MCF 10A (cell line): ENCODE results near the gene TRIM54. TPM values are rescaled to one million over a fixed set of nuclear protein-coding genes. Genes with fewer than 3 reads are reported as not detected.

Experiments used
- BruUV-seq: library from RNA; stranded (reverse); fragments of 400-500 nt; replicated peaks from 2 replicates; lab custom pipeline; 2021; lab: Mats Ljungman, UMichigan
- CTCF ChIA-PET: fragments of 300-600 bp; sonication (Branson Sonifier 250); formaldehyde crosslinking; extraction: SDS; loops from one replicate; lab custom pipeline; 2021; ENCODE audit warnings: antibody characterized with exemption, inconsistent platforms; lab: Yijun Ruan, JAX
- POLR2A ChIA-PET: fragments of 300-600, 350-650 bp; sonication (Branson Sonifier 250); formaldehyde crosslinking; extraction: SDS; loops from one replicate; lab custom pipeline; 2020; ENCODE audit warnings: antibody characterized with exemption, inconsistent platforms; lab: Yijun Ruan, JAX
- DNase-seq: peaks from one replicate; pipeline ENCODE4 v3.0.0-alpha.2; 2018; ENCODE audit not compliant: unreplicated experiment
- H3K27ac Mint-ChIP-seq: one replicate; pipeline ENCODE4 v1.8.0; 2022; ENCODE audit warnings: mild to moderate bottlenecking, low read depth, mixed read lengths; ENCODE audit not compliant: unreplicated experiment
- H3K27me3 Mint-ChIP-seq: one replicate; pipeline ENCODE4 v1.8.0; 2022; ENCODE audit warnings: mixed read lengths; ENCODE audit not compliant: insufficient read depth, unreplicated experiment
- H3K36me3 Mint-ChIP-seq: one replicate; pipeline ENCODE4 v1.8.0; 2022; ENCODE audit warnings: mild to moderate bottlenecking, moderate library complexity, mixed read lengths; ENCODE audit not compliant: insufficient read depth, unreplicated experiment
- H3K4me1 Mint-ChIP-seq: one replicate; pipeline ENCODE4 v1.8.0; 2022; ENCODE audit warnings: mixed read lengths; ENCODE audit not compliant: insufficient read depth, unreplicated experiment
- H3K4me3 Mint-ChIP-seq: one replicate; pipeline ENCODE4 v1.8.0; 2022; ENCODE audit warnings: mild to moderate bottlenecking, moderate library complexity, mixed read lengths; ENCODE audit not compliant: unreplicated experiment
- H3K9me3 Mint-ChIP-seq: one replicate; pipeline ENCODE4 v1.8.0; 2022; ENCODE audit warnings: mixed read lengths; ENCODE audit not compliant: unreplicated experiment
- CTCF ChIP-seq: fragments of 200-600 bp; IDR thresholded peaks from one replicate; pipeline ENCODE4 v1.8.0; 2022; ENCODE audit warnings: antibody characterized with exemption, mild to moderate bottlenecking; ENCODE audit not compliant: unreplicated experiment
- intact Hi-C: fragments of 100-400 bp; cut with micrococcal nuclease; formaldehyde crosslinking; loops from 2 replicates; pipeline ENCODE4 v1.14.1; 2022
- total RNA-seq: library from RNA; stranded (reverse); gene quantifications from 2 replicates; pipeline ENCODE4 v1.2.3, GENCODE V29; 2022

Gene TRIM54
- total RNA-seq, 1 experiment from 2014 or later, result not detected

GRCh38 chr2:27353762-27354596 lies 71.8 kb downstream of the TRIM54 start:
- peaks cover 28% of the 10 kb centered on the region for H3K36me3 Mint-ChIP-seq
- DNase-seq, result no peak
- ChIA-PET CTCF (interaction anchor here (0.6 to 2.0 kb wide), 5 partner anchors 16 to 336 kb away, joined by 3 to 7 read pairs (median 5); partner anchors contain the start of genes EIF2B4 and MPV17), POLR2A (interaction anchor here (0.6 to 3.7 kb wide), 5 partner anchors 11 to 31 kb away, joined by 3 to 31 read pairs (median 14); partner anchors contain the start of genes EIF2B4 and MPV17)
- H3K4me3 Mint-ChIP-seq, result peak overlapping the region; percentile 43
- no TSS peak for BruUV-seq
- H3K9me3 Mint-ChIP-seq, result no peaks in the 10 kb centered on the region
- H3K27ac Mint-ChIP-seq, result no peak overlapping the region
- intact Hi-C loops, result no loop called here
- TF ChIP-seq CTCF, result no peak
- H3K4me1 Mint-ChIP-seq, result peaks cover 32% of the 10 kb centered on the region
- H3K27me3 Mint-ChIP-seq, result no peaks in the 10 kb centered on the region

GRCh38 chr2:27354597-27354927 lies 72.3 kb downstream of the TRIM54 start:
- Mint-ChIP-seq H3K27me3 (no peaks in the 10 kb centered on the region), H3K4me3 (peak overlapping the region; percentile 43), H3K27ac (no peak overlapping the region), H3K36me3 (peaks cover 22% of the 10 kb centered on the region), H3K9me3 (no peaks in the 10 kb centered on the region), H3K4me1 (peaks cover 32% of the 10 kb centered on the region)
- ChIA-PET POLR2A (interaction anchor here (0.6 to 3.7 kb wide), 5 partner anchors 11 to 31 kb away, joined by 4 to 31 read pairs (median 19); partner anchors contain the start of genes EIF2B4 and MPV17), CTCF (interaction anchor here (1.3 kb wide), 1 partner anchor 34 kb away, joined by 5 read pairs; no protein-coding TSS in a partner anchor)
- intact Hi-C loops, result no loop called here
- BruUV-seq, result no TSS peak
- no peak for TF ChIP-seq CTCF
- no peak for DNase-seq

- intact Hi-C loops, result loop anchor here (1.0 kb wide), 1 partner anchor 35 kb away; no protein-coding TSS in a partner anchor
- ChIA-PET CTCF (interaction anchor here (1.0 to 1.8 kb wide), 3 partner anchors 9 to 15 kb away, joined by 4 to 21 read pairs (median 4); partner anchors contain the start of gene EIF2B4), POLR2A (interaction anchor here (0.6 to 3.2 kb wide), 13 partner anchors 8 to 325 kb away, joined by 3 to 148 read pairs (median 10); partner anchors contain the start of genes AGBL5, EIF2B4, MPV17 and NRBP1)
- Mint-ChIP-seq H3K9me3 (no peaks in the 10 kb centered on the region), H3K4me3 (peak overlapping the region; percentile 90), H3K27ac (peak overlapping the region; percentile 93), H3K36me3 (peaks cover 24% of the 10 kb centered on the region), H3K27me3 (no peaks in the 10 kb centered on the region), H3K4me1 (peaks cover 32% of the 10 kb centered on the region)
- TSS peak; percentile 54 for BruUV-seq
- DNase-seq, result peak; percentile 57
- TF ChIP-seq CTCF, result no peak
Observed at GRCh38 chr2:27356056-27356381, 73.8 kb downstream of the TRIM54 start.
